ENCODE data around the gene NAALADL2. TPM values are rescaled to one million over a fixed set of nuclear protein-coding genes. Genes with fewer than 3 reads are reported as not detected.

NAALADL2 gene
- total RNA-seq, 4 donors from 2014 or later, result 10.3 to 16.7 (median 10.9) TPM

- Histone ChIP-seq H3K9me3 (no peaks in the 10 kb centered on the region), H3K4me3 (no peak overlapping the region), H3K27me3 (no peaks in the 10 kb centered on the region), H3K36me3 (no peaks in the 10 kb centered on the region), H3K4me1 (peaks cover 0 to 9% (median 0%) of the 10 kb centered on the region in 4 donors), H3K27ac (no peak overlapping the region)
- WGBS, 2 donors, result 57 to 58% methylated on average over 8 of the region's 8 CpGs
- TF ChIP-seq, protein P1, sequence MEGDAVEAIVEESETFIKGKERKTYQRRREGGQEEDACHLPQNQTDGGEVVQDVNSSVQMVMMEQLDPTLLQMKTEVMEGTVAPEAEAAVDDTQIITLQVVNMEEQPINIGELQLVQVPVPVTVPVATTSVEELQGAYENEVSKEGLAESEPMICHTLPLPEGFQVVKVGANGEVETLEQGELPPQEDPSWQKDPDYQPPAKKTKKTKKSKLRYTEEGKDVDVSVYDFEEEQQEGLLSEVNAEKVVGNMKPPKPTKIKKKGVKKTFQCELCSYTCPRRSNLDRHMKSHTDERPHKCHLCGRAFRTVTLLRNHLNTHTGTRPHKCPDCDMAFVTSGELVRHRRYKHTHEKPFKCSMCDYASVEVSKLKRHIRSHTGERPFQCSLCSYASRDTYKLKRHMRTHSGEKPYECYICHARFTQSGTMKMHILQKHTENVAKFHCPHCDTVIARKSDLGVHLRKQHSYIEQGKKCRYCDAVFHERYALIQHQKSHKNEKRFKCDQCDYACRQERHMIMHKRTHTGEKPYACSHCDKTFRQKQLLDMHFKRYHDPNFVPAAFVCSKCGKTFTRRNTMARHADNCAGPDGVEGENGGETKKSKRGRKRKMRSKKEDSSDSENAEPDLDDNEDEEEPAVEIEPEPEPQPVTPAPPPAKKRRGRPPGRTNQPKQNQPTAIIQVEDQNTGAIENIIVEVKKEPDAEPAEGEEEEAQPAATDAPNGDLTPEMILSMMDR (IDR thresholded peaks at IDR 0.05), result no peak
- no peak for TF ChIP-seq EP300 (IDR thresholded peaks at IDR 0.05)
- TF ChIP-seq POLR2A (IDR thresholded peaks at IDR 0.05), result no peak
- DNase-seq (ENCODE audit: low spot score in 2 of 2), result peak; percentile 15 to 32
Measured at GRCh38 chr3:175346573-175347356, 487.6 kb downstream of the NAALADL2 start.

DNA sequence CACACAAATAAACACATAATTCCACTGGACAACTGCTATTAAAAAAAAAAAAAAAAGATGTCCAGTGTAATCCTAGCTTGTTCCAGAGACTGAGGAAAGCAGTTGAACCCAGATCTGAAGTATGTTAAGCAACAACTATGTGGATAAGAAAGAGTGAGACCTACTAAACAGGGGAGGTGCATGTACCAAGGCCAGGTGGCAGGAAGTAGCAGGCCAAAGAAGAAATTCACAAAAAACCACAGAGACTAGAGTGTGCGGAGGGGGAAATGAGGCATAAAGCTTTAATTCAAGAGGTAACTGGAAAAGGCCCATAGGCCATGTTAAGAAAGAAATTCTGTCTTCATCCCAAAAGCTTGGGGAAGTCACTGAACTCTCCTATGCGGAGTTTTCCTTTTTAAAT, 490.0 kb downstream of the NAALADL2 start:
- no peak for DNase-seq (ENCODE audit: low spot score in 2 of 2)
- TF ChIP-seq EP300 (IDR thresholded peaks at IDR 0.05) (no peak), POLR2A (IDR thresholded peaks at IDR 0.05) (no peak)
- TF ChIP-seq, protein P1 (IDR thresholded peaks at IDR 0.05), result no peak
- Histone ChIP-seq H3K4me1 (peaks cover 0 to 9% (median 0%) of the 10 kb centered on the region in 4 donors), H3K27ac (no peak overlapping the region), H3K27me3 (no peaks in the 10 kb centered on the region), H3K9me3 (no peaks in the 10 kb centered on the region), H3K4me3 (no peak overlapping the region), H3K36me3 (no peaks in the 10 kb centered on the region)
- 92 to 93% methylated on average over 2 of the region's 2 CpGs for WGBS, 2 donors

DNA sequence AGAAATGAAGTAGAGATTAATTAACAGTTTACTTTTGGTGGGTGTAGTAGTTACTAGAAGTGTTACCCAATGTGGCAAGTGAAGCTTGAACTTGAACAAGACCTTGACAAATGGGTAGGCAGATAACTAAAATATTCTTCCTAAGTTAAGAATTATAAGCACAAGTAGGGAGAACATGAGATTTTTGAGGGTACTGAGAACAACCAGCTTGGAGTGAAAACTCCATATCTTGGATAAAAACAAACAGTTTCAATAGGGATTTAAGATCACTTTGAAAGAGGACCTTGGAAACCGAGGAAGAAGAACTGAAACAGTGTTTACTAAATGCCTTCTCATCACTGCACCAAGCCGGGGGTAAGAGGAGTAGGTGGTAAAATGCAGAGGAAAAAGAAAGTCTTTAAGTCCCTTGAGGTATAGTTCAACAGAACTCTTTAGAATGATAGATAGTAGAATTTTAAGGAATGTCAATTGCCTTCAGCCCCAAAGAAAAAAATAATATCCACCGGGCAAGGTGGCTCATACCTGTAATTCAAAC, 496.7 kb downstream of the NAALADL2 start:
- Histone ChIP-seq H3K9me3 (no peaks in the 10 kb centered on the region), H3K4me1 (peaks cover 0 to 5% (median 0%) of the 10 kb centered on the region in 4 donors), H3K27ac (no peak overlapping the region), H3K36me3 (no peaks in the 10 kb centered on the region), H3K4me3 (no peak overlapping the region), H3K27me3 (no peaks in the 10 kb centered on the region)
- TF ChIP-seq POLR2A (IDR thresholded peaks at IDR 0.05) (no peak), EP300 (IDR thresholded peaks at IDR 0.05) (no peak)
- TF ChIP-seq, protein P1 (IDR thresholded peaks at IDR 0.05), result no peak
- no peak for DNase-seq (ENCODE audit: low spot score in 2 of 2)
- 87 to 91% methylated on average over 3 of the region's 3 CpGs for WGBS, 2 donors

DNA sequence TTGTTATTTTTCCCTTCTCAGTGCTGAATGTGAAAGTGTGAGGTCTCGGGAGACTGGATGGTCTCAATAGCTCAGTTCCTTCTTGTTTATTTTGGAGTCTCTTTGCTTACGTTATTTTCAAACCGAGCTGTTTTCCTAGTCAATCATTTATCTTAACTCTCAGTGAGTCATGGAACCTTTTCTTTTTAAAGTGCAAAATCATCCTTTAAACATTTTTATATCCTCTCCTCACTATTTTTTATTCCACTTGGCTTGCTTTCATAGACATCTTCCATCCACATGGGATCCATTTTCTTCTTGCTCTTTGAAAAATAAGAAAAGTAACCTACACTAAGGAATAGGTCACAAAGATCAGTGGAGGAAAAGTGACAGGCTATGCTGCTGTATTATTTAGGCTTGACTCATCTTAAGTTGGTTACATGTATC, 497.8 kb downstream of the NAALADL2 start:
- H3K27ac ChIP-seq, result no peak overlapping the region
- TF ChIP-seq, protein P1 (IDR thresholded peaks at IDR 0.05), result no peak
- TF ChIP-seq EP300 (IDR thresholded peaks at IDR 0.05), result no peak
- TF ChIP-seq POLR2A (IDR thresholded peaks at IDR 0.05), result no peak
- H3K27me3 ChIP-seq, result no peaks in the 10 kb centered on the region
- H3K4me1 ChIP-seq, result peaks cover 0 to 5% (median 0%) of the 10 kb centered on the region in 4 donors
- no peak for DNase-seq (ENCODE audit: low spot score in 2 of 2)
- no peak overlapping the region for H3K4me3 ChIP-seq
- WGBS, 2 donors, result 52 to 60% methylated on average over 3 of the region's 3 CpGs
- no peaks in the 10 kb centered on the region for H3K9me3 ChIP-seq
- H3K36me3 ChIP-seq, result no peaks in the 10 kb centered on the region

GRCh38 chr3:175357758-175358157, 498.6 kb downstream of the NAALADL2 start:
- H3K27me3 ChIP-seq, result no peaks in the 10 kb centered on the region
- no peak overlapping the region for H3K27ac ChIP-seq
- no peak for DNase-seq (ENCODE audit: low spot score in 2 of 2)
- WGBS, 2 donors, result 92 to 96% methylated on average over 1 of the region's 1 CpG
- TF ChIP-seq EP300 (IDR thresholded peaks at IDR 0.05) (no peak), POLR2A (IDR thresholded peaks at IDR 0.05) (no peak)
- TF ChIP-seq, protein P1 (IDR thresholded peaks at IDR 0.05), result no peak
- H3K9me3 ChIP-seq, result peaks cover 0 to 6% (median 0%) of the 10 kb centered on the region in 4 donors
- no peaks in the 10 kb centered on the region for H3K36me3 ChIP-seq
- H3K4me3 ChIP-seq, result no peak overlapping the region
- H3K4me1 ChIP-seq, result peaks cover 0 to 5% (median 0%) of the 10 kb centered on the region in 4 donors
